GM12864 (cell line): ENCODE results near the gene BRD2.

ENCODE experiments used
- DNase-seq: peaks from one replicate; pipeline ENCODE4 v3.0.0-alpha.2; 2011; ENCODE audit warnings: low read depth
- H3K4me3 ChIP-seq: 2 replicates; pipeline ENCODE4 v1.5.1; 2011; ENCODE audit warnings: mild to moderate bottlenecking, low read depth, low read length, control low read depth
- TF ChIP-seq, protein P1 (sequence below): IDR thresholded peaks from 2 replicates; pipeline ENCODE4 v1.5.1; 2011; ENCODE audit warnings: low read depth, mild to moderate bottlenecking, moderate library complexity, low read length, control low read depth, inconsistent platforms; ENCODE audit errors: missing control alignments

The BRD2 gene

DNA sequence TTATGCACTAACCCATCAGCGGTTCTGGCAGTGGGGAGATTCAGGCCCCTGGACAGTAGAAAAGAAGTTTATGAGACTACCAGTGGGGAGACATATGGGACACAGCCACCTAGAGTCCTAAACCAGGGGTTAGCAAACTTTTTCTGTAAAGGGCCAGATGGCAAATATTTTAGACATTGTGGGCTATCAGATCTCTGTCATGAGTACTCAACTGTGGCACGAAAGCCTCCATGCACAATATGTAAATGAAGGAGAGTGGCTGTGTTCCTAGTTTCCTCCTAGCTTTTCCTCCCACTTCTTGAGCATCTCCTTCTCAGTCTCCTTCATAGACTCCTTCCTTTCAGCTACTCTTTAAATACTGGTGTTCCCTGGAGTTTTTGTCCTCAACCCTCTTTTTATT lies 12.2 kb upstream of the BRD2 start:
- no peak for DNase-seq
- TF ChIP-seq, protein P1, sequence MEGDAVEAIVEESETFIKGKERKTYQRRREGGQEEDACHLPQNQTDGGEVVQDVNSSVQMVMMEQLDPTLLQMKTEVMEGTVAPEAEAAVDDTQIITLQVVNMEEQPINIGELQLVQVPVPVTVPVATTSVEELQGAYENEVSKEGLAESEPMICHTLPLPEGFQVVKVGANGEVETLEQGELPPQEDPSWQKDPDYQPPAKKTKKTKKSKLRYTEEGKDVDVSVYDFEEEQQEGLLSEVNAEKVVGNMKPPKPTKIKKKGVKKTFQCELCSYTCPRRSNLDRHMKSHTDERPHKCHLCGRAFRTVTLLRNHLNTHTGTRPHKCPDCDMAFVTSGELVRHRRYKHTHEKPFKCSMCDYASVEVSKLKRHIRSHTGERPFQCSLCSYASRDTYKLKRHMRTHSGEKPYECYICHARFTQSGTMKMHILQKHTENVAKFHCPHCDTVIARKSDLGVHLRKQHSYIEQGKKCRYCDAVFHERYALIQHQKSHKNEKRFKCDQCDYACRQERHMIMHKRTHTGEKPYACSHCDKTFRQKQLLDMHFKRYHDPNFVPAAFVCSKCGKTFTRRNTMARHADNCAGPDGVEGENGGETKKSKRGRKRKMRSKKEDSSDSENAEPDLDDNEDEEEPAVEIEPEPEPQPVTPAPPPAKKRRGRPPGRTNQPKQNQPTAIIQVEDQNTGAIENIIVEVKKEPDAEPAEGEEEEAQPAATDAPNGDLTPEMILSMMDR: no peak
- no peak overlapping the region for H3K4me3 ChIP-seq

DNA sequence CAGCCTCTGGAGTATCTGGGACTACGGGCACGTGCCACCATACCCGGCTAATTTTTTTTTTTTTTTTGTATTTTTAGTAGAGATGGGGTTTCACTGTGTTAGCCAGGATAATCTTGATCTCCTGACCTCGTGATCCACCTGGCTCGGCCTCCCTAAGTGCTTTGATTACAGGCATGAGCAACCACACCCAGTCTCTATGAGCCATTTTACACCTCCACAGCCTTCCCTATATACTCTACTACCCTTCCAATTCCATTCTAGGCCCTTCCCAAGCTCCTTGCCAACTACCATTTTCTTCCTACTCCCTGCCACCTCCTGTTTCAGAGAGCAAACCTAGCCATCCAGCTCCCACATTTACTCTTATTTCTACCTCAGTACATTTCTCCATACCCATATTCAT lies 7.8 kb upstream of the BRD2 start:
- TF ChIP-seq, protein P1: no peak
- no peak overlapping the region for H3K4me3 ChIP-seq
- no peak for DNase-seq

DNA sequence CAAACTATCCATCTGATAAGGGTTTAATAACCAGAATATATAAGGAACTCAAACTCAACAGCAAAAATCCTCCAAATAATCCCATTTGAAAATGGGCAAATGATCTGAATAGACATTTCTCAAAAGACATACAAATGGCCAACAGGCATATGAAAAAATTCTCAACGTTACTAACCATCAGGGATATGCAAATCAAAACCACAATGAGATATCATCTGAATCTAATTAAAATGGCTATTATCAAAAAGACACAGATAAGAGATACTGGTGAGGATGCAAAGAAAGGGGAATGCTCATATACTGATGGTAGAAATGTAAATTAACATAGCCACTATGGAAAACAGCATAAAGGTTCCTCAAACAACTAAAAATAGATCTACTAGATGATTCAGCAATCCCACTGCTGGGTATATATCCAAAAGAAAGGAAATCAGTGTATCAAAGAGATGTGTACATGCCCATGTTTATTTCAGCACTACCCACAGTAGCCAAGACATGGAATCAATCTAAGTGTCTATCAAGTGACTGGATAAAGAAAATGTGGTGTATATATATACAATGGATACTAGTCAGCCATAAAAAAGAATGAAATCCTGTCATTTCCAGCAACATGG lies 6.1 kb upstream of the BRD2 start:
- TF ChIP-seq, protein P1: no peak
- H3K4me3 ChIP-seq: no peak overlapping the region
- no peak for DNase-seq

DNA sequence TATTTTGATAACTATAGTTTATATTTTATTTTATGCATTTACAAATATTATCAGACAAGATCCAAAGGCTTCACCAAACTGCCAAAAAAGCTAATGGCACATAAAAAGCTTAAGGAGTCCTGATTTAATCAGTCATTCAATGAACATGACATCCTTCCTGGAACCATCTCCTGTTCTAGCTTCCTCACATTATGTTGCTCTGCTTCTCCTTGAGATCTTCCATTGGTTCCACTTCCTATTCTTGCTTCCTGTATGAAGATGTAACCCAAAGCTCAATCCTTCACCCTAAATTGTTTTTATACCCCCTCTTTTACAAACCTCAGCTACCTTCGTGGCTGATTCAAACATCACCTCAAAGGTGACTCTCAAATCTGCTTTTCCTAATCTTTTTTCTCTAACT lies 4.5 kb upstream of the BRD2 start:
- TF ChIP-seq, protein P1: no peak
- no peak for DNase-seq

DNA sequence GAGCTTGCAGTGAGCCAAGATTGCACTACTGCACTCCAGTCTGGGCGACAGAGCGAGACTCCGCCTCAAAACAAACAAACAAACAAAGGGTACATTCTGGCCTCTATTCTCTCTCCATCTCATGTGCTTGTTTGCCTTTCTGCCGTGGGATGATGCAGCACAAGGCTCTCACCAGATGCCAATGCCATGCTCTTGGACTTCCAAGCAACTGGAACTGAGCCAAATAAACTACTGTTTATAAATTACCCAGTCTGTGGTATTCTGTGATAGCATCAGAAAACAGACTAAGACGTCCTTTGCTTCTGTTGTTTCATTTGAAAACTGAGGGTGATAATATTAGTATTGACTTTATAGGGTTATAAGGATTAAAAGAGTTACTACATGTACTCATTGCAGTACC lies 3.6 kb upstream of the BRD2 start:
- DNase-seq: no peak
- TF ChIP-seq, protein P1: no peak
- H3K4me3 ChIP-seq: no peak overlapping the region

More for the DNA sequence above, 4.5 kb upstream of the BRD2 start:
- H3K4me3 ChIP-seq: no peak overlapping the region

DNA sequence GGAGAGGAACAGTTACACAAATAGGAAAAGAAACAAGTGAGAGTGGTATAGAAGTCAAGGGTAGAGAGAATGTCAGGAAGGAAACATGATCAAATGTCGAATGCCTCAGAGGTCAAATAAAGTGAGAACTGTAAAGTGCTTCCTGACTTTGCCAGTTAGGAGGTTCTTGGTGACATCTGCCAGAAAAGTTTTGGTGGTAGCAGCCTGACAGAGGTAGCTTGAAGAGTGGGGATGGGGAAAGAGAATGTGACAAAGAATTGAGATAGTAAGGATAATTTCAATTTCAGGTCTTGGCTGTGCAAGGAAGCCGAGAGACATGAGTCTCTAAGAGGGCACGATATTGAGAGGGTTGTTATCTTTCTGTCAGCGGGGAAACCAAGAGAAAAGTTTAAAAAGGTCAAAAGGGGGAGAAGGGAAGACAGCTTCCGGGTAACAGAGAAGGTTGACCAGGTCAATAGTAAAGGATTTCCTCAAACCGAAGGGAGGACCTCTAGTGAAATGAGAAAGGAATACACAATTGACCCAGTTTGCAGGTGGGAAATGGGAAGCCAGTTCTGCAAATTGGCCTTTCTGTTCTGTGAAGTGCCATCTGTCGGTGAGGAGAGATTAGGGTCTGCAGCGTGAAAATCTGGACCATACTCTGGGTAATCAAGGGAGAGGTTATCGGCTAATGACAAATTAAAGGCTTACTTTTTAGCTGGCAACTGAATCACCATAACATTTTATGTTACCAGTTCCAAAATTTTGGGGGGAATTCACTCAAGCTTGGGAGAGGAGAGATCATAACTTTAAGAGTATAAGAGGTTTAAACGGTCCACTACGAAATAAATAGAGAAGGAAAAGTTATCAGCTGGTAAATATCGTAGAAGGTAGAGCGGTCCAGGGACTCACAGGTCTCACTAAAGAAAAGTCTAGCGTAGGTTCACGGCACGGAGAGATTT lies 973 bp upstream of the BRD2 start:
- TF ChIP-seq, protein P1: peak; percentile 61

More for the DNA sequence above, 973 bp upstream of the BRD2 start:
- H3K4me3 ChIP-seq: peak overlapping the region; percentile 89
- no peak for DNase-seq
